NCI-H774 (cell line): ENCODE data around the gene ABI3BP.
"Not testable (repeated sequence)": the region's sequence is repeated elsewhere in the genome, so short reads cannot be mapped to it uniquely, and the experiment has no call there.

Experiments used
- DNase-seq: peaks from one replicate; lab custom pipeline; 2025; lab: John Stamatoyannopoulos, UW

Gene ABI3BP

GRCh38 chr3:100993309-100993708 is at the start of gene ABI3BP:
ABI3BP (minus strand) TSS chr3:100993421; CDS start chr3:100993384, 37 bp downstream.
- peak; percentile 16 for DNase-seq

- no peak for DNase-seq
Measured at GRCh38 chr3:101039285-101039684, 46.1 kb upstream of the ABI3BP start.

- no peak for DNase-seq
Measured at GRCh38 chr3:101038880-101039279, 45.7 kb upstream of the ABI3BP start.

GRCh38 chr3:101038393-101038792 is 45.2 kb upstream of the ABI3BP start:
- no peak for DNase-seq

- DNase-seq, result no peak
Measured at GRCh38 chr3:101037613-101038012, 44.4 kb upstream of the ABI3BP start.

- DNase-seq, result no peak
Measured at GRCh38 chr3:101036676-101037075, 43.5 kb upstream of the ABI3BP start.

- DNase-seq, result no peak
Measured at GRCh38 chr3:101036213-101036618, 43.0 kb upstream of the ABI3BP start.

- DNase-seq, result no peak
Measured at GRCh38 chr3:101027286-101027685, 34.1 kb upstream of the ABI3BP start.

GRCh38 chr3:101026881-101027280 is 33.7 kb upstream of the ABI3BP start:
- DNase-seq, result no peak

- DNase-seq, result no peak
Measured at GRCh38 chr3:101026244-101026643, 33.0 kb upstream of the ABI3BP start.

GRCh38 chr3:101020351-101021015 is 27.3 kb upstream of the ABI3BP start:
- DNase-seq, result no peak

GRCh38 chr3:101017017-101017416 is 23.8 kb upstream of the ABI3BP start:
- no peak for DNase-seq

- DNase-seq, result not testable (repeated sequence)
Measured at GRCh38 chr3:101012312-101012711, 19.1 kb upstream of the ABI3BP start.

GRCh38 chr3:101011136-101011535 is 17.9 kb upstream of the ABI3BP start:
- no peak for DNase-seq

- DNase-seq, result no peak
Measured at GRCh38 chr3:101010296-101010695, 17.1 kb upstream of the ABI3BP start.

GRCh38 chr3:101009386-101009785 is 16.2 kb upstream of the ABI3BP start:
- DNase-seq, result no peak

- DNase-seq, result no peak
Measured at GRCh38 chr3:100999160-100999559, 5.9 kb upstream of the ABI3BP start.

GRCh38 chr3:100994809-100995208 is 1.6 kb upstream of the ABI3BP start:
- no peak for DNase-seq

GRCh38 chr3:100994187-100994586 is 966 bp upstream of the ABI3BP start:
- DNase-seq, result no peak

GRCh38 chr3:100992231-100993012 is 799 bp downstream of the ABI3BP start:
- DNase-seq, result no peak

GRCh38 chr3:100988080-100988479 is 5.1 kb downstream of the ABI3BP start:
- peak; percentile 6 for DNase-seq

- DNase-seq, result no peak
Measured at GRCh38 chr3:100984308-100984707, 8.9 kb downstream of the ABI3BP start.

- DNase-seq, result no peak
Measured at GRCh38 chr3:100982710-100983109, 10.5 kb downstream of the ABI3BP start.
